ENCODE data around the gene PTGR1. TPM values are rescaled to one million over a fixed set of nuclear protein-coding genes. Genes with fewer than 3 reads are reported as not detected.
"Not testable (repeated sequence)": the region's sequence is repeated elsewhere in the genome, so short reads cannot be mapped to it uniquely, and the experiment has no call there.

The PTGR1 gene
- total RNA-seq, 1 donor from 2014 or later, result 81.2 TPM

DNA sequence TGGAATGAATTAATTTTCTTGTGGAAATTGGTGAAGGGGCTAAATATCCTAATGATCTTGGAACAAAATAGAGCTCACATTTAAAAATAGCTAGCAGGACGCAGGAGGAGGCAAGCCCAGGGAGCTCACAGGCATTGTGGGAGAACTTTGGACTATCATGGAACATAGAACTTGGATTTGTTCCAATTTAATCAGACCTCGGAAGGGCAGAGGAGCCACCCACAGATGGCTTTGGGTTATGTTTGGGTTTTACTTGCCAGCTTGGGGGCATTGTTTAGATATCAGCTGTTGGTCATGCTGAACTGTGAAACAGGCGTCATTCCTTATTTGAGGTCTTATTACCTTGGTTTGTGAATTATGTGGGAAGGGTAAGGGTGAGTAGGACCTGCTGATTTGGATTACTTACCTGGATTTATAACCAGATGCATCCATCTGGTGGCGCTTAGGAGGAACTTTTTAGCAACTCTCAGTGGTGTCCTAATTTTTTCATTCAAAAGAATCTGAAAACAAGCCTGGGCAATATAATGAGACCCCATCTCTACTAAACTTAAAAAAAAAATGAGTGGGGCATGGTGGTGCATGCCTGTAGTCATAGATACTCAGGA is 14.1 kb upstream of the PTGR1 start:
- DNase-seq, result peak; percentile 34

GRCh38 chr9:111610845-111611244 is 11.4 kb upstream of the PTGR1 start:
- DNase-seq, result no peak

- DNase-seq, result no peak
These were observed 10.7 kb upstream of the PTGR1 start for GRCh38 chr9:111610149-111610548.

DNA sequence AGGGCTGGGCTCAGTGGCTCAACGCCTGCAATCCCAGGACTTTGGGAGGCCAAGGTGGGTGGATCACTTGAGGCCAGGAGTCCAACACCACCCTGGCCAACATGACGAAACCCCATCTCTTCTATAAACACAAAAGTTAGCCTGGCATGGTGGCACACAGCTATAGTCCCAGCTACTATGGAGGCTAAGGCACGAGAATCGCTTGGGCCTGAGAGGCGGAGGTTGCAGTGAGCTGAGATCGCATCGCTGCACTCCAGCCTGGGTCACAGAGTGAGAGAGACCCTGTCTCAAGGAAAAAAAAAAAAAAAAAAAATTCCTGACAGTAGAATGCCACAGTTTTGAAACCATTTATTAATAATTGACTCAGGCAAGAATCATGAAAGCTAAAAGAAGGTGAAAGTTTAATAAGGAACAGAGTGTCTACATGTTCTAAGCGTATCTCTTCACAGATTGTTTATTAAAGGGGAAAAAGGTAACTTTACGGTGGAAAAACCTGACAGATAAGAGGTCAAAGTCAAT is 5.7 kb upstream of the PTGR1 start:
- no peak for DNase-seq

DNA sequence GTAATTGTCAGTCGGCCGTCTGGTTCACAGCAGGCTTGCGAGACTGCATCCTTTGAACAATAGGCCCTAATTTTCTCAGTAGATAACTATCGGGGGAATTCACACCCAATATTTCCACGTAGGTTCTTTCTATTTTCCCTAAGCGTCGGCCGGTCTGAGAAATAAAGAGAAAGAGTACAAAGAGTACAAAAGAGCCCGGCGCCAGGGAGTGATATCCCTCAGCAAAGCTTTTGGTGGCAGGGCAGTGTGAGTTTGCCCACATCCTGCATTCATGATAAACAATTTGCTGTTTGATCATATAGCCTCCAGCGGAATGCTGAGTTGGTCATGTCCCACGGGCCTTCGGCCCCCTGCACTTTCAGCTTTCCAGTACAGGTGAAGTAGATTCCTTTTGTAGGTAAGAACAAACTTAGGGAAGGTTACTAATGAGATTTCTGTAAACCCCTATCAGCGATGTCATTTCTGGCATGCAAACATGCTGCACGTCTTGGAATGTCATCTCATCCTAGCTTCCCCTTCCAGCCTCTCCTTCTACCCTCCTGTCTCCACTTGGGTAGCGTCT is 4.7 kb upstream of the PTGR1 start:
- DNase-seq, result no peak

- DNase-seq, result no peak
These were observed 3.6 kb upstream of the PTGR1 start for GRCh38 chr9:111603041-111603440.

DNA sequence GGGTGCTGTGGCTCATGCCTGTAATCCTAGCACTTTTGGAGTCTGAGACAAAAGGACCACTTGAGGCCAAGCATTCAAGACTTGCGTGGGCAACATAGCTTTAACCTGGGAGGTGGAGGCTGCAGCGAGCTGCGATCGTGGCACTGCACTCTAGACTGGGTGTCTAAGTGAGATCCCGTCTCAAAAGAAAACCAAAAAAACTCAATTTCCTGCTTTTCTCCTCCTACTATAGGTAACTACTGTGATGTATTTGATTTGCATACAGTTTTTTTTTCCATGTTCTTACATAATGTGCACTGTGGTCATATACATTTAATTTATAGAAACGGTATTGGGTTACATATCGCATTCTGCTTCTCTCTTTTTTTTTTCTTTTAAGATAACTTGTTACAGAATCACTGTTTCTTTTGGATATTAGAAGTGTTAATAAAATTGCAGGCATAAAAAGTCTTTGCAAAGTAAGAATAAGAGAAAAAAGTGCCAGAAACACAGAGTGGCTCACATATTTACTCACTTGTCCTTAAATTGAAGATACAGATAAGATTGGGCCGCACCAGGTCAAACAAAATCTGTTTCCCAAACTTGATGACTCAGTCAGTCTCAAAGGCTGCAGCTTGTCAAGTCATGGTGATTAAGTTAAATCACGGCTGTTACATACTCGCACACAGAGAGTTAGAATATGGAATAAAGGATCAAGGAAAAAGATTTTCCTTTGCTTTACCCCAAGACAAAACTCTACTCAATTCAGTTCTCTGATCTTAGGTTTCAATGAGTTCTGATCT is 2.0 kb upstream of the PTGR1 start:
- DNase-seq, result peak; percentile 51

DNA sequence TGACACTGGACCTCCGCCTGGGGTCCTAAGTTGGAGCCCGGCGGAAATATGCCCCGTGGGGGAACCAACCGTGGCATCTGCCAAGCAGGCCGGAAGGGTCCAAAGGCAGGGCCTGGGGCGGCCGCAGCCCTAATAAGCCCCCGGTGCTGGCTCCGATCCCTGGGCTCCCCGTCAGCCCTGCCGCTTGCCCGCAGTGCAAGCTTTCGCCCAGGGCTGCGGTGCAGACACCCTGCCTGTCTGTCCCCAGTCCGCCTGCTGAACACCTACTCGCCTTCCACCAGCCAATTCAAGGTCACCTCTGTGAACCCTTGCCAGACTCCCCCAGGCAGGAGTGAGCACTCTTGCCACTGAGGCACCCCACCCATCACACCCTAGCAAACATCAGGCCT is 502 bp upstream of the PTGR1 start:
- DNase-seq, result no peak

DNA sequence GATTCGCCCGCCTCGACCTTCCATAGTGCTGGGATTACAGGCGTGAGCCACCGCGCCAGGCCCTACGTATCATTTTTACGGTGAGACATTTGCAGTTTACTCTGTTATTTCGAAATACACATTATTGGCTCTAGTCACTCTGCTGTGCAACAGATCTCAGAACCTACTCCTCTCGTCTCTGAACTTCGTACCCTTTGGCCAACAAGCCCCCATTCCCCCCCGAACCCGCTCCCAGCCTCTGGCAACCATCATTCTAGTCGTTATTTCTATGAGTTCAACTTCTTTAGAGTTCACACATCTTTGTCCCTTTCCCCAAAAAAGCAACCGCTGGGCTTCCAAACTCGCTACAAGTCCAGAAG is 735 bp downstream of the PTGR1 start:
- DNase-seq, result peak; percentile 56

- peak; percentile 83 for DNase-seq
These were observed 1.4 kb downstream of the PTGR1 start for GRCh38 chr9:111597852-111598732.

DNA sequence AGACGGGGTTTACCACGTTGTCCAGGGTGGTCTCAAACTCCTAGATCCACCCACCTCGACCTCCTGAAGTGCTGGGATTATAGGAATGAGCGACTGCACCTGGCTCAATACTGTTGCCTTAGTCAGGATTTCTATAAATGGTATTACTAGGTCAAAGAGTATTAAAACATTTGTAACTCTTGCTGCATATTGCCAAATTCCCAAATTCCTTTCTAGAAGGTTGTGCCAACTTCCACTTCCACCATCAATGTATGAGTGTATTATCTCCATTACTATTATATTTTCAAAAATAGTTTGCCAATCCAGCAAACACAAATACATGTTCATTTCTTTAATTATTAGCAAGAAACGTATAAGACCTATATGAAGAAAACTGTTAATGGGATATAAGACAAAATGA is 10.6 kb downstream of the PTGR1 start:
- no peak for DNase-seq

- no peak for DNase-seq
These were observed 13.1 kb downstream of the PTGR1 start for GRCh38 chr9:111586378-111586777.

DNA sequence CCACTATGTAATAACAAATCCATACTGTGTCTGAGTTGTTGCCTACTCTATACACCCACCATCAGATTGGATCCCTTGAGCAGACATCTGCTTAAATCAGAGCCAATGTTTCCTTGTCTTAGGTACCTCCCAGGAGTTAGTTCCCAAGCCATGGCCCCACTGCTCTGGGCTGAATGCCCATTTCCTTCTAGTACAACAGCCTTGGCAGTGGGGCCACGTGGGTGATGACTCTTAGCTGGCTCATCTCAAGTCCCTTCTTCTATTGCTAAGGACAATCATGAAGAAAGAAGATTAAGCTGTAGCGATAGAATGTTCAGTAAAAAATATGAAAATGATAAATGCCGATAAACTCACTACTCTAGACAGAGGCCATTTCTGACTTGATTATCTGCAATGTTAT is 16.6 kb downstream of the PTGR1 start:
- no peak for DNase-seq

- DNase-seq, result peak; percentile 95
These were observed 26.4 kb downstream of the PTGR1 start for GRCh38 chr9:111572950-111573604.

DNA sequence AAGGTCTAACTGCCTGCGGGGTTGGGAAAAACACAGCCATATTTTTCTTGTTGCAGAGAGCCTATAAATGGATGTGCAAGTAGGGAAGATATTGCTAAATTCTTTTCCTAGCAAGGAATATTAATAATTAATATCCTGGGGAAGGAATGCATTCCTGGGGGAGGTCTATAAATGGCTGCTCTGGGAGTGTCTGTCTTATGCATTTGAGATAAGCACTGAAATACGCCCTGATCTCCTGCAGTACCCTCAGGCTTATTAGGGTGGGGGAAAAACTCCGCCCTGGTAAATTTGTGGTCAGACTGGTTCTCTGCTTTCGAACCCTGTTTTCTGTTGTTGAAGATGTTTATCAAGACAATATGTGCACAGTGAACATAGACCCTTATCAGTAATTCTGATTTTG is 31.3 kb downstream of the PTGR1 start:
- DNase-seq, result not testable (repeated sequence)

GRCh38 chr9:111566234-111566633 is 33.2 kb downstream of the PTGR1 start:
- peak; percentile 15 for DNase-seq

DNA sequence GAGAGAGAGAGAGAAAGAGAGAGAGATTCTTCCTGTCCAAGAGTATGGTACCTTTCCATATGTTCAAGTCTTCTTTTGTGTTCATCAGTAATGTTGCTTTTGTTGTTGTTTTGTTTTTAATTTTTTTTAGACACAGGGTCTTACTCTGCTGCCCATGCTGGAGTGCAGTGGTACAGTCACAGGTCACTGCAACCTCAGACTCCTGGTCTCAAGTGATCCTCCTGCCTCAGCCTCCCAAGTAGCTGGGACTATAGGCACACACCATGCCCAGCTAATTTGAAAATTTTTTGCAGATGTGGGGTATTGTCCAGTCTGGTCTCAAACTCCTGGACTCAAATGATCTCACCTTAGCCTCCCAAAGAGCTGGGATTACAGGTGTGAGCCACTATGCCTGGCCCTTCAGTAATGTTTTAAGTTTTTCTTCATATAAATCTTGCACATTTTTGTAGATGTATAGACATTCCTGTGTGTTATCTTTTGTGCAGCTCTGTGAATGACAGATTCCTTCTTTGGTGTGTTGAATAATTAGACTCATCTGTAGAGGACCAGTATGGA is 38.2 kb downstream of the PTGR1 start:
- DNase-seq, result no peak

DNA sequence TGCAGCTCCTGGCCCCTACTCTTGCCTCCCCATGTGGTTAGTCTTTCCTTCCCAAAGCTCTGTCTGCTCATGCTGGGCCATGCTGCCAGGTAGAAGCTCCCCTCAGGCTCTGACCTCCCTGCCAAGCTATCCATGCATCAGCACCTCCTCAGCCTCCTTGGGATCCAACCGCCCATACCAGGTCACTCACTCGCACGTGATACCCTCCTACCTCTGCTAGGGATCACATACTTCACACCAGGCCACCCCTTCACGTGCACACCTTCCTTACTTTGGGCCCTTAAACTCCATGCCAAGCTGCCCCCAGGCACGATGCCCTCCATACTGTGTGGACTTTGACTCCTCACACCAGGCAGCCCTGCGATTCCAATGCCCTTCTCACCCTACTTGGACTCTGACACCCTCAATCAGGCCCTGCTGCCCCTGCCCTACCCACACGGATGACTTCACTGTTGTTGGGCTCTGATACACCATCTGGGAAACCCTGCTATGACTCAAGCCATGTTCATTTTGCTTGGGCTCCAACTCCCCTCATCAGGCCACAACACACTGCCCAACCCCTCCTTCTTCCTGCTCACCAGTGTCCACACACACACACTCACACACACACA is 40.3 kb downstream of the PTGR1 start:
- DNase-seq, result no peak

GRCh38 chr9:111555425-111555824 is 44.0 kb downstream of the PTGR1 start:
- not testable (repeated sequence) for DNase-seq

- no peak for DNase-seq
These were observed 50.8 kb downstream of the PTGR1 start for GRCh38 chr9:111548623-111549022.

All from tongue (tissue), 2 donors.